Measurements from ENCODE around the gene NPRL2. TPM values are rescaled to one million over a fixed set of nuclear protein-coding genes. Genes with fewer than 3 reads are reported as not detected.

Gene NPRL2
- total RNA-seq, 1 donor from 2014 or later = 15.7 TPM

DNA sequence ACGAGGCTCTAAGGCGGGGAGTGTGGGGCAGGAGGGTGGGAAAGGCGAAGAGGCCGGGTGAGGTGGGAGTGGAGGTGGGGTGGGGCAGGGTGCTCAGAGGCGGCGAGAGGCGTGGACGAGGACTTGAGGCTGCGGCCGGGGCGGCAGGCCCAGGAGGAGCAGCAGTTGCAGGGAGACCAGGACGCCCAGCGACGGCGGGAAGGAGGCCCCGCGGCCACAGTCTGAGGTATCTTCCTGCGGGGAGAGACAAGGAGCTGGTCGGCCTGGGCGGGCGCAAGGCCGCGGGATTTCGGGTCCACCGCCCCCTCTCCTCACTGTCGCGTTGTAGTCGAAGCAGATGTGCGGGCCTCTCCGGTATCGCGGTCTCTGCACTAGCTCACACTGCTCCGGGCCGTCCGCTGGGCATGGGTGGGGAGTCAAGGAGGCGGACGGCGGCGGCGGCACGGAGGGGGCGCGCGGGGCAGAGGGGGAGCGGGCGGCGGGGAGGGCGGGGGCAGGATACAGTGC, 14.1 kb upstream of the NPRL2 start:
- H3K27ac ChIP-seq (ENCODE audit: low read depth, low read length) = no peak overlapping the region
- peaks cover 0 to 4% (median 0%) of the 10 kb centered on the region in 3 donors for H3K27me3 ChIP-seq (ENCODE audit: control insufficient read depth in 3 of 3, insufficient read depth in 3 of 3, low read length in 3 of 3)
- H3K36me3 ChIP-seq (ENCODE audit: control insufficient read depth in 3 of 3, insufficient read depth in 3 of 3, low read length in 3 of 3) = no peaks in the 10 kb centered on the region
- H3K9ac ChIP-seq (ENCODE audit: low read depth in 1 of 3, low read length in 3 of 3) = peak overlapping the region in 2 of 3 donors; percentile 33 to 40
- H3K4me3 ChIP-seq (ENCODE audit: low read length in 3 of 3) = peak overlapping the region in 2 of 3 donors; percentile 41 to 60
- peaks cover 3 to 20% (median 14%) of the 10 kb centered on the region in 3 donors for H3K4me1 ChIP-seq (ENCODE audit: control insufficient read depth in 3 of 3, insufficient read depth in 3 of 3, low read length in 3 of 3)
- H3K9me3 ChIP-seq (ENCODE audit: control insufficient read depth in 3 of 3, low read length in 3 of 3) = no peaks in the 10 kb centered on the region

DNA sequence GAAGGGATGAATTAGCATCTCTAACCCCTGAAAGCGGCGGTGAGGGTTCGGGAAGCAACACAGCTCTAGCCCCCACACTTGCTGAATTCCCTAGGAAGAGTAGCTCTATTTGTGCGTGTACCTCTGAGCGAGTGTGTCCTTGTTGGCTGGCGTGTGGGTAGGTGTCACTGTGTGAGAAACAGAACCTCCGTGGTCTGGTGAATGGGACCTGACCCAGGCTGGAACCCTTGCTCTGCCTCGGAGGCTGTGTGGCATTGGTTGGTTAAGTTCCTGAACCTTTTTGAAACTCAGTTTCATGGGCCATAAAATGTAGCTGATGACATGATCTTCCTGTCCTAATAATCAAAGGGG, 9.2 kb upstream of the NPRL2 start:
- Histone ChIP-seq H3K4me3 (ENCODE audit: low read length in 3 of 3) (peak overlapping the region; percentile 54 to 100 (median 65)), H3K9me3 (ENCODE audit: control insufficient read depth in 3 of 3, low read length in 3 of 3) (no peaks in the 10 kb centered on the region), H3K36me3 (ENCODE audit: control insufficient read depth in 3 of 3, insufficient read depth in 3 of 3, low read length in 3 of 3) (peaks cover 27 to 31% (median 28%) of the 10 kb centered on the region in 3 donors), H3K9ac (ENCODE audit: low read depth in 1 of 3, low read length in 3 of 3) (peak overlapping the region in 1 of 3 donors; percentile 45), H3K27me3 (ENCODE audit: control insufficient read depth in 3 of 3, insufficient read depth in 3 of 3, low read length in 3 of 3) (no peaks in the 10 kb centered on the region), H3K4me1 (ENCODE audit: control insufficient read depth in 3 of 3, insufficient read depth in 3 of 3, low read length in 3 of 3) (peaks cover 45 to 58% (median 51%) of the 10 kb centered on the region in 3 donors), H3K27ac (ENCODE audit: low read depth, low read length) (no peak overlapping the region)

DNA sequence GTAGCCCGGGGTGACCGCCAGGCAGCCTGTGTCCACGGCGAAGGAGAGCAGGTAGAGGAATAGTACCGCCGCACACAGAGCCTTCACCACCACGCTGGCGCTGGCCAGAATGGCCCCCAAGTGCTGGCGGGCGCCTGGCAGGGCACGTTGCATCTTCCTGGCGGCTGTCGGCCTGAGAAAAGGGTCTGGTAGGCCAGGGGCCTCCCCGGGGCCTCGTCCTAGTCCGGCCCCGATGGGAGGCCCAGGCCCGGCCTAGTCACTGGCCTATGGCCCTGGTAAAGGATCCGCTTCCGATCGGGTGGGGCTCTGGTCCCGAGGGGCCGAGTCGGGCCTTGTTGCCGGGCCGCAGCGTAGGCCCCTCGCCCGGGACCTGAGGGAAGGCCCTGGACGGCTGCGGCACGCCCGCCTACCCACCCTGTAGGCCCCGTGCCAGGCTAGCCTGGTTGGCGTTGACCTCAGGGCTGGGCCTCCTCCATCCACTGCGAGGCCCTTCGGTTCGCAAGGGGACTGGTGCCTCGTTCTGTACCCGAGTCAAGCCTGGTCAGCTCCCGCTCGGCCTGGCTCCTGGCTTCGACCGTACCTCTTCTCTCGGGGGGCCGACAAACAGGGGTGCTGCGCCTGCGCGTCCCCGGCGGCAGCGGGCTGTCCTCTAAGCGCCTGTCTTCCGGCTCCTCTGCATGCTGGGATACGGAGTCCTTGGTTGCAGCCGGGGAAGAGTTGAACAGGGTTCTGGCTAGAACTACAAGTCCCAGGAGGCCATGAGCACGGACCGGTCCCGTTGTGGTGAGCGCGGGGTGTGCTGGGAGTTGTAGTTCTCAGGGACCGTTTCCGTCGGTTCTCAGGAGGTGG, 8.6 kb upstream of the NPRL2 start, which contains the start of gene TMEM115:
Gene TMEM115 (minus strand): TSS at position 611 of the 849 bp plus-strand sequence. CDS start 458 bp downstream, at position 153.
- Histone ChIP-seq H3K27me3 (ENCODE audit: control insufficient read depth in 3 of 3, insufficient read depth in 3 of 3, low read length in 3 of 3) (no peaks in the 10 kb centered on the region), H3K9me3 (ENCODE audit: control insufficient read depth in 3 of 3, low read length in 3 of 3) (no peaks in the 10 kb centered on the region), H3K4me1 (ENCODE audit: control insufficient read depth in 3 of 3, insufficient read depth in 3 of 3, low read length in 3 of 3) (peaks cover 46 to 54% (median 47%) of the 10 kb centered on the region in 3 donors)

DNA sequence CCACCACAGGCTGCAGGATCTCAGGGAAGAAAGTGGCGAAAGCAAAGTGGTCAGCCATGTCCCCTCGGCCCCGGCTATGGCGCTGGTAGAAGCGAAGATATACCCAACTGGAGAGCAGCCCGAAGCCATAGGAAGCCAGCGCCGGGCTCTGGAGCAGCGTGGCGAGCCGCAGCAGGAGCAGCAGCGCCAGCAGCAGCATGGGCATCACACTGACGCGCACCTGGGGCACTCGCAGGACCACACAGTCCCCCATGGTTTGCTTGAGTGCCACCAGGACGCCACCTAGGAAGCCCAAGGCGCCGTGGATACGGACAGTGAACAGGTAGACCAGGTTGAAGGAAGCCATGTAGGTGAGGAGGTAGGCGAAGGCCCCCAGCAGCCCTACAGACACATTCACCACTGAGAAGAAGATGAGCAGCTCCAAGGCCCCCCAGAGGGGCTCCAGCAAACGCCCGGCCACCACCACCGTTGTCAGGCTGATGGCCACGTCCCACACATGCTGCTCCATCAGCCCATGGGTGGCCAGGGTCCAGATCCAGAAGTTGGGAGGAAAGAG, 7.9 kb upstream of the NPRL2 start:
- Histone ChIP-seq H3K27ac (ENCODE audit: low read depth, low read length) (peak overlapping the region; percentile 95), H3K27me3 (ENCODE audit: control insufficient read depth in 3 of 3, insufficient read depth in 3 of 3, low read length in 3 of 3) (no peaks in the 10 kb centered on the region), H3K36me3 (ENCODE audit: control insufficient read depth in 3 of 3, insufficient read depth in 3 of 3, low read length in 3 of 3) (peaks cover 40 to 43% (median 41%) of the 10 kb centered on the region in 3 donors), H3K9me3 (ENCODE audit: control insufficient read depth in 3 of 3, low read length in 3 of 3) (no peaks in the 10 kb centered on the region), H3K4me1 (ENCODE audit: control insufficient read depth in 3 of 3, insufficient read depth in 3 of 3, low read length in 3 of 3) (peaks cover 46 to 56% (median 47%) of the 10 kb centered on the region in 3 donors), H3K4me3 (ENCODE audit: low read length in 3 of 3) (peak overlapping the region; percentile 88 to 100 (median 99)), H3K9ac (ENCODE audit: low read depth in 1 of 3, low read length in 3 of 3) (peak overlapping the region; percentile 98 to 99 (median 98))

More for the DNA sequence above, 8.6 kb upstream of the NPRL2 start, which contains the start of gene TMEM115:
- H3K36me3 ChIP-seq (ENCODE audit: control insufficient read depth in 3 of 3, insufficient read depth in 3 of 3, low read length in 3 of 3) = peaks cover 33 to 37% (median 34%) of the 10 kb centered on the region in 3 donors
- peak within 1 kb of the TSS; percentile 95 for H3K27ac ChIP-seq (ENCODE audit: low read depth, low read length)
- H3K9ac ChIP-seq (ENCODE audit: low read depth in 1 of 3, low read length in 3 of 3) = peak within 1 kb of the TSS; percentile 98 to 99 (median 98)
- peak within 1 kb of the TSS; percentile 88 to 100 (median 99) for H3K4me3 ChIP-seq (ENCODE audit: low read length in 3 of 3)

DNA sequence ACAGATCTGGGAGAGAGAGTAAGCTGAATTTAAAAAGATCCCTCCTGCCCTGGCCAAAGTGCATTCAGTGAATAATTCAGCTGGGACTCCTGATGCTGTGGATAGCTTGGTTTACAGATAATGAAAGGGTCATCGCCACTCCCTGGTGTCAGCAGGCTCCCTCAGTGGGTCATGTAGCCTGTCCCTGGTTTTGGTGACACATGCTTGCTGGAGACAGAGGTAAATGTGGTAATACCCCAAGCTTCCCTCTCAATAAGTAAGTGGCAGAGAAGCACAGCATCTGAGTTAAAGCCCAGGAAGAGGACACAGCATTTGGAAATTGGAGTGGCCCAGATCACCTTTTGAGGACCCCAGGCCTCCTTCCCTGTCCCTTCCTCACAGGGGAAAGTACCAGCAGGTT, 6.9 kb upstream of the NPRL2 start:
- Histone ChIP-seq H3K36me3 (ENCODE audit: control insufficient read depth in 3 of 3, insufficient read depth in 3 of 3, low read length in 3 of 3) (peaks cover 44 to 51% (median 47%) of the 10 kb centered on the region in 3 donors), H3K9ac (ENCODE audit: low read depth in 1 of 3, low read length in 3 of 3) (peak overlapping the region; percentile 98 to 99 (median 98)), H3K9me3 (ENCODE audit: control insufficient read depth in 3 of 3, low read length in 3 of 3) (no peaks in the 10 kb centered on the region), H3K27me3 (ENCODE audit: control insufficient read depth in 3 of 3, insufficient read depth in 3 of 3, low read length in 3 of 3) (no peaks in the 10 kb centered on the region), H3K4me1 (ENCODE audit: control insufficient read depth in 3 of 3, insufficient read depth in 3 of 3, low read length in 3 of 3) (peaks cover 46 to 62% (median 47%) of the 10 kb centered on the region in 3 donors), H3K27ac (ENCODE audit: low read depth, low read length) (peak overlapping the region; percentile 16), H3K4me3 (ENCODE audit: low read length in 3 of 3) (peak overlapping the region; percentile 88 to 100 (median 99))

DNA sequence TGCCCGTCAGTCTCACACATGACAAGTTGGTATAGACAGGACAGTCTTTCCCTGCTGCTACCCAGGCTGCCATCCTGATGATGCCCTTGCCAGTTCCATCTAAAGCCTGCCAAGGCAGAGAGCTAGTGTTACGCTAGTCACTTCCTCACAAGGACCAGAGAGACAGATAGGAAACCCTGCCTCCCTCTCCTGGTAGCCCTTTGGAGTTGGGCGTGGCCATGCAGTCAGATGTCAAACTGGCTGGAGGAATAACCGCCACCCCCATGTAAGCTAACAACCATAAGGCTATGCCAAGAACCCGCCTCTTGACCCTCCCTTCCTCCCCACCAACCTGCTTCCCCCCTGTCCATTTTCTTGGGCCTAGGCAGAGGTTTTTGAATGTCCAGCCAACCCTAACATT, 6.0 kb upstream of the NPRL2 start:
- Histone ChIP-seq H3K4me3 (ENCODE audit: low read length in 3 of 3) (peak overlapping the region; percentile 88 to 100 (median 99)), H3K9ac (ENCODE audit: low read depth in 1 of 3, low read length in 3 of 3) (peak overlapping the region; percentile 98 to 99 (median 98)), H3K9me3 (ENCODE audit: control insufficient read depth in 3 of 3, low read length in 3 of 3) (no peaks in the 10 kb centered on the region), H3K27me3 (ENCODE audit: control insufficient read depth in 3 of 3, insufficient read depth in 3 of 3, low read length in 3 of 3) (no peaks in the 10 kb centered on the region), H3K27ac (ENCODE audit: low read depth, low read length) (peak overlapping the region; percentile 26), H3K4me1 (ENCODE audit: control insufficient read depth in 3 of 3, insufficient read depth in 3 of 3, low read length in 3 of 3) (peaks cover 49 to 67% (median 52%) of the 10 kb centered on the region in 3 donors), H3K36me3 (ENCODE audit: control insufficient read depth in 3 of 3, insufficient read depth in 3 of 3, low read length in 3 of 3) (peaks cover 44 to 51% (median 47%) of the 10 kb centered on the region in 3 donors)

DNA sequence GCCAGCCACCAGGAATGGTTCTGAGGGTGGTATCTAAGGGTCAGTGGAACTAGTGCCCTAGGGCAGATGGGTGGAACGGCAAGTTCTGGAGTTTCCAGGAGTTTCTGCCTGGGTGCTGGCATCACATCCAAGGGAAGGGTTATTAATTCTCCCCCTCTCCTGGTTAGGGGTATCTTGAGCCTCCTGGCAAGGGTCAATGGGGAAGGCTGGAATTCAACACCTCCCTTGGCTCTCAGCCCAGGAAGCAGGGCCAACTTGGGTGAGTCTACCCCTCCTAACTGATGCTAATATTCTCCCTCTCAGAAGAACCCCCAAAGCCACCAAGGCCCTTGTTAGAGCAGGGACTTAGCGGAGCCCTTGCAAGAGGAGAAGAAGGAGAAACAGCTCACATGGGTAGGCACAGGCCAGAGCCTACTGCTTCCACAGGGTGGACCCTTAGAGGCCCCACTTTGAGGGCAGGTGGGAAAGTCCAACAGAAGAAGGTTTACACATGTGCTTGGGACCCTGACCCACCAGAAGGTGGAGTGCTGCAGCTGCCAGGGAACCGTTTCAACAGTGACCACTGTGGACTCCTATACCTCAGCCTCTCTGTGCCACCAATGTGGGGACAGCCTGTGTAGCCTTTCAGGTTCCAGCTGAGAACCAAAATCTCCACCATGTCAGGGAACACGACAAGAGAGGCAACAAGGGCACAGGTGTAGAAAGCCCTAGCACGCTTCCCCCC, 5.4 kb upstream of the NPRL2 start:
- peaks cover 44 to 51% (median 47%) of the 10 kb centered on the region in 3 donors for H3K36me3 ChIP-seq (ENCODE audit: control insufficient read depth in 3 of 3, insufficient read depth in 3 of 3, low read length in 3 of 3)
- H3K4me1 ChIP-seq (ENCODE audit: control insufficient read depth in 3 of 3, insufficient read depth in 3 of 3, low read length in 3 of 3) = peaks cover 55 to 73% (median 58%) of the 10 kb centered on the region in 3 donors
- H3K4me3 ChIP-seq (ENCODE audit: low read length in 3 of 3) = peak overlapping the region; percentile 88 to 100 (median 99)
- H3K9ac ChIP-seq (ENCODE audit: low read depth in 1 of 3, low read length in 3 of 3) = peak overlapping the region; percentile 36 to 99 (median 98)
- peak overlapping the region; percentile 26 for H3K27ac ChIP-seq (ENCODE audit: low read depth, low read length)
- no peaks in the 10 kb centered on the region for H3K9me3 ChIP-seq (ENCODE audit: control insufficient read depth in 3 of 3, low read length in 3 of 3)
- H3K27me3 ChIP-seq (ENCODE audit: control insufficient read depth in 3 of 3, insufficient read depth in 3 of 3, low read length in 3 of 3) = no peaks in the 10 kb centered on the region

DNA sequence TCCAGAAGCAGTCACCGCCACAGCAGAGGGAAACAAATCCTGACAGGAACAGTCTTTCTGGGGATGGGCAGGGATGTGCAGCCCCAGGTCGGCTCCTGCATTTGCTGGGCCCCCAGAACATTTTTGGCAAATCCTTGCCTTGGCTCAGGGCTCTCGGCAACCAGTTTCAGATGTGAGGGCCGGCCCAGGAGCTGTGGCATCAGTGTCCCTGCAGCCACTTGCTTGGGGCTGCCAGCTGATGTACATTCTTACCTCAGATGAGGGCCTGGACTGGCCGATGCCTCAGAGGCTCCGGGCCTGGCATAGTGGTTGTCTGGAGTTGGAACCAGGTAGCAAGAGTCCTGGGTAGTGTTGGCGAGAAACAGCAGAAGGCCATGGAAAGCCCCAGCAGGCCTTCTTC, 4.3 kb upstream of the NPRL2 start:
- Histone ChIP-seq H3K9ac (ENCODE audit: low read depth in 1 of 3, low read length in 3 of 3) (peak overlapping the region in 1 of 3 donors; percentile 99), H3K36me3 (ENCODE audit: control insufficient read depth in 3 of 3, insufficient read depth in 3 of 3, low read length in 3 of 3) (peaks cover 44 to 51% (median 47%) of the 10 kb centered on the region in 3 donors), H3K27me3 (ENCODE audit: control insufficient read depth in 3 of 3, insufficient read depth in 3 of 3, low read length in 3 of 3) (no peaks in the 10 kb centered on the region), H3K9me3 (ENCODE audit: control insufficient read depth in 3 of 3, low read length in 3 of 3) (no peaks in the 10 kb centered on the region), H3K4me3 (ENCODE audit: low read length in 3 of 3) (no peak overlapping the region), H3K27ac (ENCODE audit: low read depth, low read length) (no peak overlapping the region), H3K4me1 (ENCODE audit: control insufficient read depth in 3 of 3, insufficient read depth in 3 of 3, low read length in 3 of 3) (peaks cover 62 to 78% (median 65%) of the 10 kb centered on the region in 3 donors)

DNA sequence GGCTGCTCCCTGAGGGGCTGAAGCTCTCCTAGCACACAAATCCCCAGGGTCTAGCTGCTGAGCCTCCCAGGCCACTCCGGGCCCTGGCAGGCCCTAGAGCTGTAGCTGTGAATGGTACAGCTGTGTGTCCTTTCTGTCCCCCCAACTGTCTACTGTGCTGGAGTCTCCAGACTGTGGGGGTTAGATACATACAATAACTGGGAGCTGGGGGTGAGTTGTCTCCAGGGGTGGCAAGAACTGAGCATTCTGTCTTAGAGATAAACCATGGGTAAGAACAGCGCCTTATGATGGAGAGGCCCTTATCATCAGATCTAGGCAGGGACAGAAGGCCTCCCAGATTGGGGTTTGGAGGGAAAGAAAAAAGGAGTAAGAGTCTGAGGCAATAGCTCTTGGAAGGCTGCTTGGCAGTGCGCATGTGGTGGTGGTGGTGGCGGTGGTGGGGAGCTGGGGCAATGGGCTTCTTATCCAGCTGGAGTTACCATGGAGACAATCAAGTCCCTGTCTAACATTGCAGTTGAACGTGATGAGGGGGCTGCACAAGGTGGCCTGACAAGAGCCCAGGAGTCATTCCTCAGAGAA, 3.7 kb upstream of the NPRL2 start:
- H3K4me3 ChIP-seq (ENCODE audit: low read length in 3 of 3) = no peak overlapping the region
- H3K36me3 ChIP-seq (ENCODE audit: control insufficient read depth in 3 of 3, insufficient read depth in 3 of 3, low read length in 3 of 3) = peaks cover 46 to 52% (median 48%) of the 10 kb centered on the region in 3 donors
- H3K27me3 ChIP-seq (ENCODE audit: control insufficient read depth in 3 of 3, insufficient read depth in 3 of 3, low read length in 3 of 3) = no peaks in the 10 kb centered on the region
- H3K4me1 ChIP-seq (ENCODE audit: control insufficient read depth in 3 of 3, insufficient read depth in 3 of 3, low read length in 3 of 3) = peaks cover 65 to 79% (median 68%) of the 10 kb centered on the region in 3 donors
- H3K27ac ChIP-seq (ENCODE audit: low read depth, low read length) = no peak overlapping the region
- H3K9ac ChIP-seq (ENCODE audit: low read depth in 1 of 3, low read length in 3 of 3) = no peak overlapping the region
- no peaks in the 10 kb centered on the region for H3K9me3 ChIP-seq (ENCODE audit: control insufficient read depth in 3 of 3, low read length in 3 of 3)

Measured in skeletal muscle tissue (tissue), 4 donors.